ENCODE measurements around the gene BUB3.

GRCh38 chr10:123139165-123139520 is 15.1 kb upstream of the BUB3 start:
- TF ChIP-seq CTCF (IDR thresholded peaks at IDR 0.05; ENCODE audit: control extremely low read depth in 1 of 3, insufficient read depth in 1 of 3, low read depth in 1 of 3, low read length in 3 of 3) (no peak), GABPA (IDR thresholded peaks at IDR 0.05; ENCODE audit: borderline replicate concordance, insufficient read depth, low read length) (no peak), EZH2 (IDR thresholded peaks at IDR 0.05; ENCODE audit: low read depth, low read length, severe bottlenecking) (no peak), POLR2AphosphoS5 (IDR thresholded peaks at IDR 0.05; ENCODE audit: low read depth, low read length) (no peak)
- TF ChIP-seq, protein P1, sequence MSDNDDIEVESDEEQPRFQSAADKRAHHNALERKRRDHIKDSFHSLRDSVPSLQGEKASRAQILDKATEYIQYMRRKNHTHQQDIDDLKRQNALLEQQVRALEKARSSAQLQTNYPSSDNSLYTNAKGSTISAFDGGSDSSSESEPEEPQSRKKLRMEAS (IDR thresholded peaks at IDR 0.05) = no peak
- TF ChIP-seq, protein P2, sequence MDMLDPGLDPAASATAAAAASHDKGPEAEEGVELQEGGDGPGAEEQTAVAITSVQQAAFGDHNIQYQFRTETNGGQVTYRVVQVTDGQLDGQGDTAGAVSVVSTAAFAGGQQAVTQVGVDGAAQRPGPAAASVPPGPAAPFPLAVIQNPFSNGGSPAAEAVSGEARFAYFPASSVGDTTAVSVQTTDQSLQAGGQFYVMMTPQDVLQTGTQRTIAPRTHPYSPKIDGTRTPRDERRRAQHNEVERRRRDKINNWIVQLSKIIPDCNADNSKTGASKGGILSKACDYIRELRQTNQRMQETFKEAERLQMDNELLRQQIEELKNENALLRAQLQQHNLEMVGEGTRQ (IDR thresholded peaks at IDR 0.05; ENCODE audit: low read length) = no peak

Data from H1 (cell line).